Right lobe of liver (tissue), 6 donors: ENCODE results near the gene ELK3. TPM values are rescaled to one million over a fixed set of nuclear protein-coding genes. Genes with fewer than 3 reads are reported as not detected.

ENCODE experiments used
- ATAC-seq, 4 donors: fragments of 200-7000 bp; cut with Tn5 transposase; one replicate each; pipeline ENCODE4 v1.9.1; 2020; ENCODE audit warnings: mild to moderate bottlenecking in 4 of 4, moderate library complexity in 4 of 4
- DNase-seq, 3 donors: peaks; one replicate each; pipeline ENCODE4 v3.0.0-alpha.2; 2020
- H3K27ac ChIP-seq, 3 donors: fragments of 200-600 bp; one replicate each; pipeline ENCODE4 v1.8.0; 2022
- H3K27me3 ChIP-seq, 2 donors: fragments of 200-600 bp; one replicate each; pipeline ENCODE4 v1.8.0; 2022
- H3K36me3 ChIP-seq, 4 donors: fragments of 200-600 bp; sonication (generic) in 1 of 4; one replicate each; pipeline versions ENCODE4 v1.5.1 to v1.8.0; 2017 to 2022; ENCODE audit warnings: control low read depth in 1 of 4
- H3K4me1 ChIP-seq, 4 donors: fragments of 200-600 bp; sonication (generic) in 1 of 4; one replicate each; pipeline versions ENCODE4 v1.5.1 to v1.8.0; 2017 to 2022; ENCODE audit warnings: control low read depth in 1 of 4
- H3K4me3 ChIP-seq, 3 donors: fragments of 200-600 bp; one replicate each; pipeline ENCODE4 v1.8.0; 2022
- H3K9me3 ChIP-seq, 4 donors: fragments of 200-600 bp; sonication (generic) in 1 of 4; one replicate each; pipeline versions ENCODE4 v1.5.1 to v1.8.0; 2017 to 2022; ENCODE audit warnings: control low read depth in 1 of 4
- CTCF ChIP-seq, 4 donors: fragments of 200-600 bp in 3 of 4; fragments of 450-650 bp in 1 of 4; IDR thresholded peaks; one replicate each; pipeline versions ENCODE4 v1.5.1 to v1.8.0; 2016 to 2022; ENCODE audit warnings: antibody characterized with exemption in 4 of 4, mild to moderate bottlenecking in 2 of 4
- POLR2A ChIP-seq: fragments of 450-650 bp; IDR thresholded peaks from one replicate; pipeline ENCODE4 v1.6.1; 2017; ENCODE audit warnings: antibody characterized with exemption, mild to moderate bottlenecking
- WGBS: methylation state at CpG from one replicate; pipeline ENCODE4 v1.1.6; 2018; ENCODE audit warnings: low coverage, low lambda C conversion rate; ENCODE audit not compliant: insufficient coverage; ENCODE audit errors: missing lambda C conversion rate; 5-methylcytosine and 5-hydroxymethylcytosine counted together
- intact Hi-C, 2 donors: fragments of 100-400 bp; cut with DNase I; formaldehyde crosslinking; loops; one replicate each; pipeline versions ENCODE4 v1.11.2 to v1.14.1; 2022
- total RNA-seq, 6 experiments: library from RNA; depleted of rRNA in 2 of 6; stranded (reverse); fragments of >200 nt in 2 of 6; fragmentation: NEBNext Ultra II Directional in 3 of 6; extraction: Animal tissue kit (Norgen Biotek cat#: 25700) in 3 of 6; gene quantifications; one replicate each; pipeline versions ENCODE4 v1.1.0 to v1.2.4, GENCODE V29; 2016 to 2023
- donor health status: DM: no; HTN: yes; CAD: no.
- donor health status: DM: no; HTN: no; CAD: no.
- donor health status: DM: no; HTN: no; CAD: no.
- donor health status: DM: no; HTN: yes; CAD: no.
- donor health status: DM: no; HTN: yes; CAD: no.

ELK3 gene
- total RNA-seq, 6 experiments from 2014 or later = 5.3 to 11.2 (median 5.8) TPM

- Histone ChIP-seq H3K4me1 (no peaks in the 10 kb centered on the region), H3K9me3 (no peaks in the 10 kb centered on the region), H3K36me3 (no peaks in the 10 kb centered on the region), H3K27me3 (no peaks in the 10 kb centered on the region), H3K27ac (no peak overlapping the region), H3K4me3 (no peak overlapping the region)
- no peak for TF ChIP-seq POLR2A
- no peak for TF ChIP-seq CTCF (IDR thresholded peaks at IDR 0.05)
- intact Hi-C loops = no loop called here
- WGBS = 65% methylated on average over 11 of the region's 14 CpGs
- DNase-seq (no peak), ATAC-seq (peak; percentile 52 to 71 (median 66))
Measured at GRCh38 chr12:96164951-96165811, 29.0 kb upstream of the ELK3 start.

GRCh38 chr12:96166765-96167164, 27.4 kb upstream of the ELK3 start:
- 75% methylated on average over 2 of the region's 2 CpGs for WGBS
- Histone ChIP-seq H3K27ac (no peak overlapping the region), H3K9me3 (no peaks in the 10 kb centered on the region), H3K4me3 (no peak overlapping the region), H3K27me3 (no peaks in the 10 kb centered on the region), H3K4me1 (no peaks in the 10 kb centered on the region), H3K36me3 (no peaks in the 10 kb centered on the region)
- DNase-seq (no peak), ATAC-seq (no peak)
- TF ChIP-seq CTCF (IDR thresholded peaks at IDR 0.05) (no peak), POLR2A (no peak)
- intact Hi-C loops = no loop called here

GRCh38 chr12:96167492-96167891, 26.7 kb upstream of the ELK3 start:
- H3K9me3 ChIP-seq = no peaks in the 10 kb centered on the region
- H3K27ac ChIP-seq = no peak overlapping the region
- WGBS = 81% methylated on average over 1 of the region's 1 CpG
- H3K4me1 ChIP-seq = no peaks in the 10 kb centered on the region
- H3K4me3 ChIP-seq = no peak overlapping the region
- ATAC-seq = no peak
- no peak for DNase-seq
- TF ChIP-seq POLR2A = no peak
- TF ChIP-seq CTCF (IDR thresholded peaks at IDR 0.05) = no peak
- H3K36me3 ChIP-seq = no peaks in the 10 kb centered on the region
- no peaks in the 10 kb centered on the region for H3K27me3 ChIP-seq
- intact Hi-C loops = no loop called here

GRCh38 chr12:96170328-96170727, 23.8 kb upstream of the ELK3 start:
- TF ChIP-seq POLR2A (no peak), CTCF (IDR thresholded peaks at IDR 0.05) (no peak)
- no peak overlapping the region for H3K27ac ChIP-seq
- peak in 1 of 3 donors; percentile 30 for DNase-seq
- 36% methylated on average over 9 of the region's 9 CpGs for WGBS
- peak; percentile 59 to 76 (median 73) for ATAC-seq
- no peaks in the 10 kb centered on the region for H3K27me3 ChIP-seq
- H3K4me3 ChIP-seq = no peak overlapping the region
- no peaks in the 10 kb centered on the region for H3K9me3 ChIP-seq
- intact Hi-C loops = no loop called here
- H3K4me1 ChIP-seq = no peaks in the 10 kb centered on the region
- no peaks in the 10 kb centered on the region for H3K36me3 ChIP-seq
